Measurements from ENCODE around the gene ELMO1. TPM values are rescaled to one million over a fixed set of nuclear protein-coding genes. Genes with fewer than 3 reads are reported as not detected.

The ELMO1 gene
- total and polyA plus RNA-seq, 9 donors, result 8.9 to 48.9 (median 28.0) TPM

DNA sequence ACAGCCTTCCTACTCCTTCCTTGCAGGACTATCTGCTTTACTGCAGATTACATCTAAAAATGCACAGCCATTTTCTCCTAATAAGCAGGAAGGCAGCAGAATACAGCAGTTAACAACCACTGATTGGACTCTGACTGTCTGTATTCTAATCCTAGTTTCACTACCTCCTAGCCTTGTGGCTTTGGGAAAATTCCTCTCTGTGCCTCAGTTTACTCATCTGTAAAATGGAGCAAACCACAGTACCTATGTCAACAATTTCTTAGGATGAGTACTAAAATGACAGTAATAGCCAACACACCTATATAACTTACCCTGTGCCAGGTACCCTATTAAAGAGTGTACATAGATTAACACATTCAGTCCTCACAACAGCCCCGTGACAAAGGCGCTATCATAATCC lies 89.5 kb downstream of the ELMO1 start:
- Histone ChIP-seq H3K27ac (no peak overlapping the region), H3K36me3 (no peaks in the 10 kb centered on the region), H3K4me3 (no peak overlapping the region), H3K4me1 (ENCODE audit: insufficient read depth) (peaks cover 6% of the 10 kb centered on the region), H3K27me3 (no peaks in the 10 kb centered on the region), H3K9me3 (no peaks in the 10 kb centered on the region)
- TF ChIP-seq EP300 (IDR thresholded peaks at IDR 0.05) (no peak), POLR2A (IDR thresholded peaks at IDR 0.05) (no peak)
- TF ChIP-seq, protein P1, sequence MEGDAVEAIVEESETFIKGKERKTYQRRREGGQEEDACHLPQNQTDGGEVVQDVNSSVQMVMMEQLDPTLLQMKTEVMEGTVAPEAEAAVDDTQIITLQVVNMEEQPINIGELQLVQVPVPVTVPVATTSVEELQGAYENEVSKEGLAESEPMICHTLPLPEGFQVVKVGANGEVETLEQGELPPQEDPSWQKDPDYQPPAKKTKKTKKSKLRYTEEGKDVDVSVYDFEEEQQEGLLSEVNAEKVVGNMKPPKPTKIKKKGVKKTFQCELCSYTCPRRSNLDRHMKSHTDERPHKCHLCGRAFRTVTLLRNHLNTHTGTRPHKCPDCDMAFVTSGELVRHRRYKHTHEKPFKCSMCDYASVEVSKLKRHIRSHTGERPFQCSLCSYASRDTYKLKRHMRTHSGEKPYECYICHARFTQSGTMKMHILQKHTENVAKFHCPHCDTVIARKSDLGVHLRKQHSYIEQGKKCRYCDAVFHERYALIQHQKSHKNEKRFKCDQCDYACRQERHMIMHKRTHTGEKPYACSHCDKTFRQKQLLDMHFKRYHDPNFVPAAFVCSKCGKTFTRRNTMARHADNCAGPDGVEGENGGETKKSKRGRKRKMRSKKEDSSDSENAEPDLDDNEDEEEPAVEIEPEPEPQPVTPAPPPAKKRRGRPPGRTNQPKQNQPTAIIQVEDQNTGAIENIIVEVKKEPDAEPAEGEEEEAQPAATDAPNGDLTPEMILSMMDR (IDR thresholded peaks at IDR 0.05), result no peak
- intact Hi-C loops (cut with DNase I), result no loop called here
- WGBS, 3 donors, result 98 to 100% (median 98%) methylated on average over 2 of the region's 2 CpGs
- no peak for DNase-seq

DNA sequence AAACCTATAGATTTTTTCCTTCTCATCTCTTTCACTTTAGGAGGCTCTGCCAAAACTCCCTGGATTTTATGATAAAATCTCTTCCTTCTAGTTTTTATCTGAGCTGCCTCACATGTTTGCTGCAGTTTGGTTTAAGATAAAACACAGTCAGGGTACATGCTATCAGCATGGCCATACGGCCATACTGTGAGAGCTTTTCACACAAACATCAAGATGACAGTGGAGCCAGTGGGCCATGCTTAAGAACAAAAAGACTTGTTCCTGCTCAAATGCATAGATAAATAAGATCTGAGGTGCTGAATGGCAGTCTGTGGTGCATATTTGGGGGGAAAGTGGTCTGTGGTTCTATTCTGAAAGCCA lies 91.0 kb downstream of the ELMO1 start:
- H3K4me3 ChIP-seq, result no peak overlapping the region
- DNase-seq, result no peak
- intact Hi-C loops (cut with DNase I), result no loop called here
- no peaks in the 10 kb centered on the region for H3K9me3 ChIP-seq
- WGBS, 3 donors, result 63 to 74% (median 66%) methylated on average over 1 of the region's 1 CpG
- H3K27me3 ChIP-seq, result no peaks in the 10 kb centered on the region
- peaks cover 6% of the 10 kb centered on the region for H3K4me1 ChIP-seq (ENCODE audit: insufficient read depth)
- TF ChIP-seq EP300 (IDR thresholded peaks at IDR 0.05) (no peak), POLR2A (IDR thresholded peaks at IDR 0.05) (no peak)
- TF ChIP-seq, protein P1 (IDR thresholded peaks at IDR 0.05), result no peak
- no peak overlapping the region for H3K27ac ChIP-seq
- H3K36me3 ChIP-seq, result no peaks in the 10 kb centered on the region

DNA sequence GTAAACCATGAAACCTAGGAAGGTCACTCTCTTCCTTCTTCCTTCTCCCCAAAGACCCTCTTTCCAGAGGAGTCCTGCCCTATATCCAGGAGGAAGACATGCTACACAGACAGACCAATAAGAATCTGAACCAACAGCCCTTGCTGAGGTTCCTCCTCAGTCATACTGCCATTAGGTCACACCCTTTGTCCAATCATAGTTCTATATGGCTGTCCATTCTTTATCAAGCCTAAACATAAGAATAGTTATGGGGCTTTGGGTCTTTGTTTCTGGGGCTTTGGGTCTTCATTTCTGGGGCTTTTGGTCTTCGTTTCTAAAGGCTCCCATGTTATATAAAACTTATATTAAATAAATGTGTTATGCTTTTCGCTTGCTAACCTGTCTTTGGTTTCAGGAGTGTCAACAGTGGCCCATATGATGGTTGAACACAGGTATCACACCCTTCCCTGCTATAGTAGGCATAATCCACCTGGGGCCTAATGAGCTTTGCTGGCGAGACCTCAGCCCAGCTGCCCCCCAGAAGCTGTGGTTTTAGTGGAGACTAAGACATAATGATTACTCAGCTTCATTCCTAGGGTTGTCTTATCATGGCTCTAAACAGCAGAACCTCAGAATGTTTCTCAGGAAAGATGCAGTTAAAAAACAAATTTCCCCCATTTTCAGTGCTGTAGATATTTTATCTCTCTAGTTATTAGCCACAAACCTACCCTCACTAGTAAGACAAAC lies 91.6 kb downstream of the ELMO1 start:
- H3K27ac ChIP-seq, result no peak overlapping the region
- intact Hi-C loops (cut with DNase I), result no loop called here

DNA sequence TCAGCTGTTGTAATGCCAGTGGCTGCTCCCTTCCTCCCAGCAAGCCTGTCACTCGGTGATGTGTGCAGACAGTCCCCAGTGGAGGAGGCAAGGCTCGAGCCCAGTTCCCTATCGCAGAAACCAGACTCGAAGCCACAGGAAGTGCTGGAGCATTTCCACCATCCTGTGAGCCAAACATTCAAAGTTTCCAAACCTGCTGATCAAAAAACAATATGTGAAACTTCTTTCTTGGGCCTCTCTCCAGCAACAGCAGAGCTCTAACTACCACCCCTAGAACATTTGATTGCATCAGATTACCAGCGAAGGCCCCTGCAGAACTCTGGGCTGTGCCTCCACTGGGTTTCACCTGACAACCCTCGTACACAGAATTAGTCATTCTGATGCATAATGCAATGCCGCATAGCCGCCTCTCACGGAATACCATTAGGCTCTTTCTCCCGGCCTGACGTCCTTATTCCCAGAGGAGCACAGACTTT lies 94.0 kb downstream of the ELMO1 start:
- Histone ChIP-seq H3K9me3 (no peaks in the 10 kb centered on the region), H3K27me3 (no peaks in the 10 kb centered on the region), H3K27ac (no peak overlapping the region), H3K4me3 (no peak overlapping the region), H3K36me3 (no peaks in the 10 kb centered on the region), H3K4me1 (ENCODE audit: insufficient read depth) (peaks cover 6% of the 10 kb centered on the region)
- 39 to 47% (median 46%) methylated on average over 11 of the region's 11 CpGs for WGBS, 3 donors
- DNase-seq, result peak in 3 of 5 donors; percentile 26 to 38 (median 37)
- intact Hi-C loops (cut with DNase I), result no loop called here
- TF ChIP-seq, protein P1 (IDR thresholded peaks at IDR 0.05), result no peak
- TF ChIP-seq POLR2A (IDR thresholded peaks at IDR 0.05), result no peak
- no peak for TF ChIP-seq EP300 (IDR thresholded peaks at IDR 0.05)

More for the DNA sequence above, 91.6 kb downstream of the ELMO1 start:
- Histone ChIP-seq H3K4me3 (no peak overlapping the region), H3K36me3 (no peaks in the 10 kb centered on the region), H3K4me1 (ENCODE audit: insufficient read depth) (peaks cover 6% of the 10 kb centered on the region), H3K9me3 (no peaks in the 10 kb centered on the region), H3K27me3 (no peaks in the 10 kb centered on the region)
- TF ChIP-seq EP300 (IDR thresholded peaks at IDR 0.05) (no peak), POLR2A (IDR thresholded peaks at IDR 0.05) (no peak)
- TF ChIP-seq, protein P1 (IDR thresholded peaks at IDR 0.05), result no peak
- DNase-seq, result no peak
- WGBS, 3 donors, result 98 to 99% (median 99%) methylated on average over 3 of the region's 3 CpGs

Measured in ovary (tissue), 9 donors.